ENCODE data around the gene RPL6.

The RPL6 gene

DNA sequence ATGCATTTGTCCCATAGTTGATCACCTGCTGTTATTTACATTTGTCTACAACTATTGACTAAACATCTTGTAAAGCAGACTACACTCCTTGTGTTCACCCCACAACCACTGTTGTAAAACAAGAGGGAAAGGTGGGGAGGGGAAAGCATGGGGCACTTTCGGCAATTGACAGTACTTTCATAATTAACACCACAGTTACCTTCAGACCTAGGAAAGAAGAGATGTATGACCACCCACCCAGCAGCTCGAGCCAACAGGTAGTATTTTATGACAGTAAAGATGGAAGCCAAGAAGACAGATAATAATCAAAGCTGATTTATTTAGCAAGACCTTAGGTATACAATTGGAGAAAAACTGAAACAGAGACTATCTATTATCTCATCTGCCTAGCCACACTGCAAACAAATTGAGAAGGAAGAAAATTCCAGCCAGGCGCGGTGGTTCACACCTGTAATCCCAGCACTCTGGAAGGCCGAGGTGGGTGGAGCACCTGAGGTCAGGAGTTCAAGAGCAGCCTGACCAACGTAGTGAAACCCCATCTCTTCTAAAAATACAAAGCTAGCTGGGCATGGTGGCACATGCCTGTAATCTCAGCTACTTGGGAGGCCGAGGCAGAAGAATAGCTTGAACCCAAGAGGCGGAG lies 38.4 kb downstream of the RPL6 start:
- Histone ChIP-seq H3K4me1 (ENCODE audit: low read depth, poor library complexity, severe bottlenecking) (peaks cover 17% of the 10 kb centered on the region), H3K36me3 (ENCODE audit: insufficient read depth) (no peaks in the 10 kb centered on the region), H2AFZ (ENCODE audit: low read depth) (no peak overlapping the region), H3K27me3 (ENCODE audit: insufficient read depth, low read depth) (no peaks in the 10 kb centered on the region), H3K4me2 (no peak overlapping the region; the same call in 1 of the 2 replicates), H3K9ac (no peak overlapping the region), H3K79me2 (ENCODE audit: insufficient read depth, low read depth) (peaks cover 89% of the 10 kb centered on the region), H3K27ac (no peak overlapping the region), H3K4me3 (IDR thresholded peaks at IDR 0.05; ENCODE audit: insufficient read depth, low read depth, low read length) (no peak overlapping the region), H4K20me1 (ENCODE audit: insufficient read depth) (no peaks in the 10 kb centered on the region)
- TF ChIP-seq, protein P1, sequence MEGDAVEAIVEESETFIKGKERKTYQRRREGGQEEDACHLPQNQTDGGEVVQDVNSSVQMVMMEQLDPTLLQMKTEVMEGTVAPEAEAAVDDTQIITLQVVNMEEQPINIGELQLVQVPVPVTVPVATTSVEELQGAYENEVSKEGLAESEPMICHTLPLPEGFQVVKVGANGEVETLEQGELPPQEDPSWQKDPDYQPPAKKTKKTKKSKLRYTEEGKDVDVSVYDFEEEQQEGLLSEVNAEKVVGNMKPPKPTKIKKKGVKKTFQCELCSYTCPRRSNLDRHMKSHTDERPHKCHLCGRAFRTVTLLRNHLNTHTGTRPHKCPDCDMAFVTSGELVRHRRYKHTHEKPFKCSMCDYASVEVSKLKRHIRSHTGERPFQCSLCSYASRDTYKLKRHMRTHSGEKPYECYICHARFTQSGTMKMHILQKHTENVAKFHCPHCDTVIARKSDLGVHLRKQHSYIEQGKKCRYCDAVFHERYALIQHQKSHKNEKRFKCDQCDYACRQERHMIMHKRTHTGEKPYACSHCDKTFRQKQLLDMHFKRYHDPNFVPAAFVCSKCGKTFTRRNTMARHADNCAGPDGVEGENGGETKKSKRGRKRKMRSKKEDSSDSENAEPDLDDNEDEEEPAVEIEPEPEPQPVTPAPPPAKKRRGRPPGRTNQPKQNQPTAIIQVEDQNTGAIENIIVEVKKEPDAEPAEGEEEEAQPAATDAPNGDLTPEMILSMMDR (conservative IDR thresholded peaks at IDR 0.05; ENCODE audit: low read depth, low read length) = no peak

DNA sequence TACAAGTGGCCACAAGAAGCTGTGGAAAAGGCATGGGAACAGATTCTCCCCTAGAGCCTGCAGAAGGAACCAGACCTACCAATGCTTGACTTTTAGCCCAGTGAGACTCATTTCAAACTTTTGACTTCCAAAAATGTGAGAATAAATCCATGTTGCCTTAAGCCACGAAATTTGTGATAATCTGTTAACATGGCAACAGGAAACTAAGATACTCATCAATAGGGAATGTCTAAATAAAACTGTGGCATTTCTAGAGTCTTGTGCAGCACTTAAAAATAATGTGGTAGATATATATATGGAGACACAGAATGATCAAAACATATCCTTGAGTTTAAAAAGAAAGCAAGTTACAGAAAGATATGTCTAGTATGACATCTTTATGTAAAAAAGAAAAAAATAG lies 39.2 kb downstream of the RPL6 start:
- H3K36me3 ChIP-seq (ENCODE audit: insufficient read depth) = no peaks in the 10 kb centered on the region
- H3K27me3 ChIP-seq (ENCODE audit: insufficient read depth, low read depth) = no peaks in the 10 kb centered on the region
- no peak overlapping the region for H2AFZ ChIP-seq (ENCODE audit: low read depth)
- no peak overlapping the region for H3K4me2 ChIP-seq
- no peak overlapping the region for H3K4me3 ChIP-seq (IDR thresholded peaks at IDR 0.05; ENCODE audit: insufficient read depth, low read depth, low read length)
- peaks cover 12% of the 10 kb centered on the region for H3K4me1 ChIP-seq (ENCODE audit: low read depth, poor library complexity, severe bottlenecking)
- H3K9ac ChIP-seq = no peak overlapping the region
- H3K27ac ChIP-seq = no peak overlapping the region
- TF ChIP-seq, protein P1 (conservative IDR thresholded peaks at IDR 0.05; ENCODE audit: low read depth, low read length) = no peak
- peaks cover 88% of the 10 kb centered on the region for H3K79me2 ChIP-seq (ENCODE audit: insufficient read depth, low read depth)
- no peaks in the 10 kb centered on the region for H4K20me1 ChIP-seq (ENCODE audit: insufficient read depth)

GRCh38 chr12:112368856-112369255 lies 40.5 kb downstream of the RPL6 start:
- H3K9ac ChIP-seq = no peak overlapping the region
- H2AFZ ChIP-seq (ENCODE audit: low read depth) = no peak overlapping the region
- no peaks in the 10 kb centered on the region for H3K27me3 ChIP-seq (ENCODE audit: insufficient read depth, low read depth)
- TF ChIP-seq, protein P1 (conservative IDR thresholded peaks at IDR 0.05; ENCODE audit: low read depth, low read length) = no peak
- no peak overlapping the region for H3K4me3 ChIP-seq (IDR thresholded peaks at IDR 0.05; ENCODE audit: insufficient read depth, low read depth, low read length)
- no peaks in the 10 kb centered on the region for H4K20me1 ChIP-seq (ENCODE audit: insufficient read depth)
- peaks cover 12% of the 10 kb centered on the region for H3K4me1 ChIP-seq (ENCODE audit: low read depth, poor library complexity, severe bottlenecking)
- no peak overlapping the region for H3K27ac ChIP-seq
- H3K79me2 ChIP-seq (ENCODE audit: insufficient read depth, low read depth) = peaks cover 81% of the 10 kb centered on the region
- no peaks in the 10 kb centered on the region for H3K36me3 ChIP-seq (ENCODE audit: insufficient read depth)
- H3K4me2 ChIP-seq = no peak overlapping the region

- Histone ChIP-seq H3K79me2 (ENCODE audit: insufficient read depth, low read depth) (peaks cover 78% of the 10 kb centered on the region), H3K27ac (no peak overlapping the region), H3K36me3 (ENCODE audit: insufficient read depth) (no peaks in the 10 kb centered on the region), H3K9ac (no peak overlapping the region), H3K4me1 (ENCODE audit: low read depth, poor library complexity, severe bottlenecking) (peaks cover 12% of the 10 kb centered on the region), H3K27me3 (ENCODE audit: insufficient read depth, low read depth) (no peaks in the 10 kb centered on the region), H2AFZ (ENCODE audit: low read depth) (no peak overlapping the region), H4K20me1 (ENCODE audit: insufficient read depth) (no peaks in the 10 kb centered on the region), H3K4me2 (no peak overlapping the region), H3K4me3 (IDR thresholded peaks at IDR 0.05; ENCODE audit: insufficient read depth, low read depth, low read length) (no peak overlapping the region)
- TF ChIP-seq, protein P1 (conservative IDR thresholded peaks at IDR 0.05; ENCODE audit: low read depth, low read length) = no peak
These were observed 41.4 kb downstream of the RPL6 start for GRCh38 chr12:112367965-112368364.
